PC-9 (cell line): ENCODE results near the gene IL34.

ENCODE experiments used
- CTCF ChIP-seq: fragments of 200-600 bp; sonication (generic); conservative IDR thresholded peaks from 2 replicates; pipeline ENCODE4 v1.6.1; 2017; ENCODE audit warnings: mixed run types, antibody characterized with exemption, mild to moderate bottlenecking, moderate library complexity
- EZH2 ChIP-seq: fragments of 200-600 bp; sonication (generic); IDR thresholded peaks from 2 replicates; pipeline ENCODE4 v1.8.0; 2017; ENCODE audit warnings: antibody characterized with exemption, low read depth

- TF ChIP-seq CTCF = no peak
- no peak for TF ChIP-seq EZH2
Observed at GRCh38 chr16:70700101-70701020, 54.0 kb downstream of the IL34 start.
